IPS-18a (cell line): ENCODE data around the gene TAS2R38.
A peak's percentile ranks its signal among the peaks of the same experiment; 100 is the strongest.
"Not testable (repeated sequence)": the region's sequence is repeated elsewhere in the genome, so short reads cannot be mapped to it uniquely, and the experiment has no call there.

Source experiments
- H3K27ac ChIP-seq: one replicate; pipeline ENCODE4 v1.5.1; 2013; ENCODE audit warnings: low read length
- H3K27me3 ChIP-seq: one replicate; pipeline ENCODE4 v1.6.1; 2013; ENCODE audit warnings: mild to moderate bottlenecking, low read length; ENCODE audit not compliant: control insufficient read depth, insufficient read depth
- H3K36me3 ChIP-seq: one replicate; pipeline ENCODE4 v1.6.1; 2013; ENCODE audit warnings: low read depth, low read length; ENCODE audit not compliant: control insufficient read depth
- H3K4me1 ChIP-seq: one replicate; pipeline ENCODE4 v1.6.1; 2013; ENCODE audit warnings: low read depth, low read length; ENCODE audit not compliant: control insufficient read depth
- H3K4me3 ChIP-seq: one replicate; pipeline ENCODE4 v1.5.1; 2013; ENCODE audit warnings: low read length
- H3K9ac ChIP-seq: one replicate; pipeline ENCODE4 v1.6.1; 2013; ENCODE audit warnings: mild to moderate bottlenecking, low read length, moderate library complexity
- H3K9me3 ChIP-seq: one replicate; pipeline ENCODE4 v1.6.1; 2013; ENCODE audit warnings: low read depth, low read length; ENCODE audit not compliant: control insufficient read depth

The TAS2R38 gene

DNA sequence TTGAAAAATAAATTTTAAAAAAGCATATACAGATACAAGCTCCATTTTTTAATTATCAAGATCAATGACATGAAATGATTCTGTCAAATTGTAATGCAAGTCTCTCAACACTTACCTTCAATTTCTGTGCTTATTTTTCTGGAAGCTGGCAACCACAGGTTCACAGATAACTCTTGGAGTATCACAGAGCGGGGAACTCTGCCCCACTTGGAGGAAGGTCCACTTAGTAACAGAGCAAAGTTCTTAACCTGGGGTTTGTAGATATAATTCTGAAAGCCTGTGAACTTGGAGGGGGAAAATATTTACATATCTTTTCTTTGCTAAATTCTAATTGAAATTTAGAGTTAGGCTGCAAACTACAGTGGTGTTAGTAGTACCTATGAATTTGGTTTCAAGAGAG lies 19.8 kb upstream of the TAS2R38 start:
- no peak overlapping the region for H3K27ac ChIP-seq
- no peak overlapping the region for H3K4me3 ChIP-seq
- H3K9ac ChIP-seq = no peak overlapping the region
- peaks cover 4% of the 10 kb centered on the region for H3K4me1 ChIP-seq
- no peaks in the 10 kb centered on the region for H3K9me3 ChIP-seq
- no peaks in the 10 kb centered on the region for H3K27me3 ChIP-seq
- no peaks in the 10 kb centered on the region for H3K36me3 ChIP-seq

DNA sequence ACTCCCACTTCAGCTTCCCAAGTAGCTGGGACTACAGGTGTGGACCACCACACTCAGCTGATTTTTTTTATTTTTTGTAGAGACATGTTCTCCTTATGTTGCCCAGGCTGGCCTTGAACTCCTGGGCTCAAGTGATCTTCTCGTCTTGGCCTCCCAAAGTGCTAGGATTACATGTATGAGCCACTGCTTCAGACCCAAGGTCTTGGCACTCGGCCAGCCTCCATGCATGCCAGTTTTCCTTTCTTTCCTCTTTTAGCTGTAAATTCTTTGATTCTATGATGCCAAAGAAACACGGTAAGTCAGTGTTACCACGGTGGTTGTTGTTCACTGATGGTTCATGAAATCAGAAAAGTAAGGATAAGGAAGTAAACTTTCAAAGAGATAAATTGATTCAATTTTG lies 19.1 kb upstream of the TAS2R38 start:
- H3K4me1 ChIP-seq = peaks cover 4% of the 10 kb centered on the region
- H3K9me3 ChIP-seq = no peaks in the 10 kb centered on the region
- no peak overlapping the region for H3K4me3 ChIP-seq
- no peak overlapping the region for H3K9ac ChIP-seq
- H3K27me3 ChIP-seq = no peaks in the 10 kb centered on the region
- H3K36me3 ChIP-seq = no peaks in the 10 kb centered on the region
- no peak overlapping the region for H3K27ac ChIP-seq

DNA sequence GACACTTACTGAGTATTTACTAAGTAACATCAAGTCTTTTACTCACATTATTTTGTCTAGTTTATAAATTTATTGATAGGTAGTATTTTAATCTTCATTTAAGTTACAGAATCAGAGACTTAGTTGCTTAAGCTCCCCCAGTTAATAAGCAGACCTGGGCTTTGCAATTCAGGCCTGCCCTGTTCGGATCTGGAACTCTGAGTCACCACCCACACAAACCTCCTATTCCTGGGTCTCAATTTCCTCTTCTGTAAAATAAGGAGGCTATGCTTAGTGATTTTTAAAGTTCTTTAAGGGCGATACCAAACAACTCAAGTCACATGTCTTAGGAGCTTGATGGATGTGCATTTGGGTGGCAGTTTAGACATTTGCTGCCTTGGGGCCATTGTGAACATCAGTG lies 18.6 kb upstream of the TAS2R38 start:
- no peaks in the 10 kb centered on the region for H3K9me3 ChIP-seq
- H3K4me1 ChIP-seq = peaks cover 4% of the 10 kb centered on the region
- H3K27ac ChIP-seq = no peak overlapping the region
- no peaks in the 10 kb centered on the region for H3K36me3 ChIP-seq
- H3K9ac ChIP-seq = no peak overlapping the region
- no peak overlapping the region for H3K4me3 ChIP-seq
- H3K27me3 ChIP-seq = no peaks in the 10 kb centered on the region

DNA sequence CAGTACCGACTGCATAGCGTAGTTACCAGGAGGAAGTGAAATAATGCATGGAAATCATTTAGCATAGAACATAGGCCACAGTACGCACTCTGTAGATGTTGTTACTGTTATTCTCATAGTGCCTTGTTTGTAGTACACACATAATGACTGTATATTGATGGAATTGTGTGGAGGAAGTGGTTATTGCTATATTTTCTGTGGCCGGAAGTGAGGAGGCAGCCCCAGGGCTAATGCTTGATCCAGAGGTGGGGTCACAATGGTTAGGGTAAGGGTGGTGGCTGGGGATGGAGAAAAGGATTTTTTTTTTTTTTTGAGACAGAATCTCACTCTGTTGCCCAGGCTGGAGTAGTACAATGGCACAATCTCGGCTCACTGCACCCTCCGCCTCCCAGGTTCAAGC lies 17.6 kb upstream of the TAS2R38 start:
- Histone ChIP-seq H3K4me3 (no peak overlapping the region), H3K9me3 (no peaks in the 10 kb centered on the region)

DNA sequence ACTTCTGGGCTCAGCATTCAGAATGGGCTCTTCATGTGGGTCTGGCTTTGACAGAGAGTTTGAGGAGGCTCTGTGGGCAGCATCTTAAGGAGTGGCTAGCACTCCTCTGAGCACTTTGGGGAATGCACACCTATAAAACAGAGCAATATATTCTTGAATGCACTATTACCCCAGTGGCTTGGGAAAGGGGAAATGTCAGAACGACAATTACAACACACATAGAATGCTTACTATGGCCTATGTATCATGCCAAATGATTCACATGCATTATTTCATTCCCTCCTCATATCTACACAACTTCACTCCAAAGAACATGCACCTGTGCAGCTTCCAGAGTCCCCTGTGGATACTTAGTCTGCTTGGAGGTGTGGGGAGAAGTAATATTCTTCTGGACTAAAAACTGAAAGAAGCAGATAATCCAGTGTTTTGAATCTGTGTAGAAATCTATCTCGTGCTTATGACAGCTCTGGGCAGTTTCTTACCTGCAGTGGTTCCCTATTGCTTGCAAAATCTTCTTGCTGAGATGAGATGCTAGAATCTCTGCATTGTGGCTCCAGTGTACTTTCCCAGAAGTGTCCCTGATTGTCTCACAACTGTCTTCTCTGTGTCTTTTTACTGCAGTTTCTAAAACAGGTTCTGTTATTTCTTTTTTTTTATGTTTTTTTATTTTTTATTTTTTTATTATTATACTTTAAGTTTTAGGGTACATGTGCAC lies 16.6 kb upstream of the TAS2R38 start:
- H3K36me3 ChIP-seq = no peaks in the 10 kb centered on the region
- no peak overlapping the region for H3K4me3 ChIP-seq
- H3K4me1 ChIP-seq = no peaks in the 10 kb centered on the region
- H3K9ac ChIP-seq = no peak overlapping the region
- no peaks in the 10 kb centered on the region for H3K27me3 ChIP-seq
- H3K9me3 ChIP-seq = no peaks in the 10 kb centered on the region
- no peak overlapping the region for H3K27ac ChIP-seq

More for the DNA sequence above, 17.6 kb upstream of the TAS2R38 start:
- H3K27me3 ChIP-seq = no peaks in the 10 kb centered on the region
- H3K4me1 ChIP-seq = peaks cover 4% of the 10 kb centered on the region
- no peak overlapping the region for H3K9ac ChIP-seq
- H3K27ac ChIP-seq = no peak overlapping the region
- no peaks in the 10 kb centered on the region for H3K36me3 ChIP-seq

DNA sequence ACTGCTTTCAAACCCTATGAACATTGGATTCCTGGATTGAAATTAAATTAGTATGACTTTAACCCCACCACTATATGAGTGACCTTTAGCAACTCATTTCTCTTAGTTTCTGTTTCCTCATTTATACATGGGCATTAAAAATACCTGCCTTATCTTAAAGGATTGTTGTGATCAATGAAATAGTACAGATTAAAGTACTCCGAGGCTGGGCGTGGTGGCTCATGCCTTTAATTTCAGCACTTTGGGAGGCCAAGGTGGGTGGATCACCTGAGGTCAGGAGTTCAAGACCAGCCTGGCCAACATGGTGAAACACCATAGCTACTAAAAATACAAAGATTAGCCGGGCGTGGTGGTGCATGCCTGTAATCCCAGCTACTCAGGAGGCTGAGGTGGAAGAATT lies 14.2 kb upstream of the TAS2R38 start:
- H3K36me3 ChIP-seq, H3K27ac ChIP-seq, H3K9me3 ChIP-seq, H3K4me3 ChIP-seq, H3K9ac ChIP-seq, H3K4me1 ChIP-seq, H3K27me3 ChIP-seq: not testable (repeated sequence)

DNA sequence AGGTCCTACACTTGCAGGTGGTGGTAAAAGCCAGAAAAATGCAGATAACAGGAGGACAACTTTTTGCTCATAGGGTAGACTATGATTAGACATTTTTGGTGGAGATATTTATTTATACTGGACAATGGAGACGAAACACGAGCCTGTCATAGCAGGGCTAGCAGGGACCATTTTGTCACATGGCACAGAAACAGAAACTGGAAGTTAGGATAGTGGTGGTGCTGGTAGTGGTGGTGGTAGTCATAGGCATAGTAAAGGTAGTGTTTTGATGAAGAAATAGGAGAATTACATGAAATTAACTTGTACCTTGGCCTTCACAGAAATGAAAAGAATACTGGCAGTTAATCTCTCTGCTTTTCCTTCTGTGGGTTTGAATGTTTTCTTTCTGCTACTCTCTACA lies 13.3 kb upstream of the TAS2R38 start:
- Histone ChIP-seq H3K9me3 (no peaks in the 10 kb centered on the region), H3K27me3 (no peaks in the 10 kb centered on the region), H3K4me1 (no peaks in the 10 kb centered on the region), H3K9ac (no peak overlapping the region), H3K36me3 (no peaks in the 10 kb centered on the region), H3K27ac (no peak overlapping the region), H3K4me3 (no peak overlapping the region)

DNA sequence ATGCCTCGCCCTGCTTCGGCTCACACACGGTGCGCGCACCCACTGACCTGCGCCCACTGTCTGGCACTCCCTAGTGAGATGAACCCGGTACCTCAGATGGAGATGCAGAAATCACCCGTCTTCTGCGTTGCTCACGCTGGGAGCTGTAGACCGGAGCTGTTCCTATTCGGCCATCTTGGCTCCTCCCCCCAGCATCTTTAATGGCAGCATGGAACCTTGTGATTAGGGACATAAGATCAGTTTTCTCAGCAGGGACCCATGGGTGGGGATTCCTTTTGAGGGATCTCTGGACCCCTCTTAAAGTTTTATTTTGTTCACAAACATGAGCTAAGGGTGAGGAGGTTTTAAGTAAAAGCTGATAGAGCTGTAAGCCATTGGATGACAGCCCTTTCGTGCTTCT lies 12.4 kb upstream of the TAS2R38 start:
- not testable (repeated sequence) for H3K27me3 ChIP-seq, H3K9me3 ChIP-seq, H3K9ac ChIP-seq, H3K27ac ChIP-seq, H3K36me3 ChIP-seq, H3K4me1 ChIP-seq, H3K4me3 ChIP-seq

DNA sequence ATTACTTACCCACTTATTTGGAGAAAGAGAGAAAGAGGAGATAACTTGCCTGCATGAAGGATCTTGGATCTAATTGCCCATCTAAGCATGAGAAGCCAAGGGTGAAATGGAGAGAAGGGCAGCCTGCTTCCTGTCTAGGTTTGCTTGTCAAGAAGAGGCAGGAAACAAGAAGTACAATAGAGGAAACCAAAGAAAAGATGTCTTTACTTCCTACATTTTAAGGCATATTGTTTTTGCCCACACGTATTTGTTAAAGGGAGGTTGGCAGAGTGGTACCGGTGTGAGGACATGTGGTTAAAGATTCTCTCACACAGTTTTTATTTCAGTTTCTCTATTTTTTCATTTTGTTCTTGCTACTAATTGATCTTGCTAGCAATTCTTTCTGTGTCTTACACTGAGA lies 6.0 kb upstream of the TAS2R38 start:
- Histone ChIP-seq H3K9ac (no peak overlapping the region), H3K36me3 (no peaks in the 10 kb centered on the region), H3K27ac (no peak overlapping the region), H3K27me3 (no peaks in the 10 kb centered on the region), H3K9me3 (no peaks in the 10 kb centered on the region), H3K4me1 (peaks cover 8% of the 10 kb centered on the region), H3K4me3 (no peak overlapping the region)

DNA sequence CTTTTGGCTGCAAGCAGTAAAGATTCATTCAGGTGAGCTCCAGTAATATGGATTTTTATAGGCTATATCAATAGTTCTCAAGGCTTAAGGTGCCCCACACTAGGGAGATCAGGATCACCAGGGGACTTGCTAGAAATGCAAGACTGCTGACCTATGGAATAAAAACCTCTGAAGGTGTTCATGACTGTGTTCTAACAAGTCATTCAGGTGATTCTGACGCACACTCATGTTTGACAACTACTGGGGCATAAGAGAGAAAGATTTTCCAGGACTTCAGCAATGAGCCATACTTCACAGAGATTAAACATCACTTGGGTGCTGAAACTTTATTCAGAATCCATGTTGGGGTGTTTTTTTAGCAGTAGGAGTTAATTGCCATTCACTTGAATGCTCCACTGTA lies 4.8 kb upstream of the TAS2R38 start:
- H3K4me3 ChIP-seq = no peak overlapping the region
- H3K9ac ChIP-seq = no peak overlapping the region
- H3K27ac ChIP-seq = no peak overlapping the region
- peaks cover 8% of the 10 kb centered on the region for H3K4me1 ChIP-seq
- no peaks in the 10 kb centered on the region for H3K27me3 ChIP-seq
- H3K36me3 ChIP-seq = no peaks in the 10 kb centered on the region
- no peaks in the 10 kb centered on the region for H3K9me3 ChIP-seq

DNA sequence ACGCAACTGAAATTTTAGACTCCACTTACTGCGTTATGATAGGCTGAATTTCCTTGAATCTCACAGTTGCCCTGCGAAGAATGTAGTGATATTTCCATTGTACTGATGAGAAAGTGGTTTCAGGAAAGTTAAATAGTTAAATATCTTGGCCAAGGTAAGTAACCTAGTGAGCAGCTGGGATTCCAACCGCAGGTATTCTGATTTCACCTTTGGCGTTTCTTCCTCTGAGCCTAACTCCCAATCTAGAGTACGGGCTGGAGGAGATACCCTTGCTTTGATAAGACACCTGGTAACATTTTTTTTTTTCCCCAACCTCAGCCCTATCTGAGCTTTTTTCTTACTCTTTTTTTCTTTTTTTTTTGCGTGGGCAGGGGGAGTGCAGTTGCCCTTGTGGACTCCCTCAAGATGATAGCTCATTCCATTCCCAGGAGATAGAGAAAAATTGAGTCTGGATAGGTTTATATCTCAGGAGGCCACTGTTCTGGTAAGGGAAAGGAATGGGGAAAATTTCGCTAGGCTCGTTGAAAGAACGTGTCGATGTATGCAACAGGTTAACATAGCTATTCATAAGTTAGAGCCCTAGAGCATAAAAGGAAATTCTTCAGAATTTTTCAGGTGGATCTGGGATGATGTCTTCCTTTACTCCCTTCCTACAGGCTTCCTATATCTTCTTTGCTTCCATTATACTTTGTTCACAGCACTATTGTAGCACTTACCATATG lies 3.1 kb upstream of the TAS2R38 start:
- Histone ChIP-seq H3K9ac (peak overlapping the region; percentile 11), H3K4me1 (peaks cover 8% of the 10 kb centered on the region), H3K27me3 (no peaks in the 10 kb centered on the region), H3K27ac (no peak overlapping the region), H3K36me3 (no peaks in the 10 kb centered on the region), H3K4me3 (peak overlapping the region; percentile 42), H3K9me3 (no peaks in the 10 kb centered on the region)
